Measurements from ENCODE around the gene KCND2.

KCND2 gene

GRCh38 chr7:120703585-120704240 lies 430.7 kb downstream of the KCND2 start:
- no peak for DNase-seq (ENCODE audit: low read depth)

GRCh38 chr7:120709252-120709971 lies 436.4 kb downstream of the KCND2 start:
- DNase-seq (ENCODE audit: low read depth), result no peak

GRCh38 chr7:120709972-120710320 lies 437.0 kb downstream of the KCND2 start:
- DNase-seq (ENCODE audit: low read depth), result no peak

- no peak for DNase-seq (ENCODE audit: low read depth)
Measured at GRCh38 chr7:120714945-120715344, 442.0 kb downstream of the KCND2 start.

- DNase-seq (ENCODE audit: low read depth), result no peak
Measured at GRCh38 chr7:120716307-120716706, 443.3 kb downstream of the KCND2 start.

GRCh38 chr7:120717166-120717565 lies 444.2 kb downstream of the KCND2 start:
- DNase-seq (ENCODE audit: low read depth), result no peak

- no peak for DNase-seq (ENCODE audit: low read depth)
Measured at GRCh38 chr7:120718361-120718760, 445.4 kb downstream of the KCND2 start.

- DNase-seq (ENCODE audit: low read depth), result no peak
Measured at GRCh38 chr7:120720317-120720716, 447.3 kb downstream of the KCND2 start.

GRCh38 chr7:120723465-120724385 lies 450.8 kb downstream of the KCND2 start:
- DNase-seq (ENCODE audit: low read depth), result no peak

GRCh38 chr7:120724448-120724847 lies 451.5 kb downstream of the KCND2 start:
- no peak for DNase-seq (ENCODE audit: low read depth)

GRCh38 chr7:120724955-120725354 lies 452.0 kb downstream of the KCND2 start:
- DNase-seq (ENCODE audit: low read depth), result no peak

- no peak for DNase-seq (ENCODE audit: low read depth)
Measured at GRCh38 chr7:120725376-120726039, 452.5 kb downstream of the KCND2 start.

- DNase-seq (ENCODE audit: low read depth), result no peak
Measured at GRCh38 chr7:120729245-120729644, 456.3 kb downstream of the KCND2 start.

- no peak for DNase-seq (ENCODE audit: low read depth)
Measured at GRCh38 chr7:120731271-120731670, 458.3 kb downstream of the KCND2 start.

- DNase-seq (ENCODE audit: low read depth), result no peak
Measured at GRCh38 chr7:120732256-120732655, 459.3 kb downstream of the KCND2 start.

GRCh38 chr7:120733143-120733542 lies 460.2 kb downstream of the KCND2 start:
- no peak for DNase-seq (ENCODE audit: low read depth)

- no peak for DNase-seq (ENCODE audit: low read depth)
Measured at GRCh38 chr7:120733835-120734234, 460.9 kb downstream of the KCND2 start.

GRCh38 chr7:120735791-120736190 lies 462.8 kb downstream of the KCND2 start:
- DNase-seq (ENCODE audit: low read depth), result no peak

GRCh38 chr7:120738816-120739215 lies 465.8 kb downstream of the KCND2 start:
- DNase-seq (ENCODE audit: low read depth), result no peak

- DNase-seq (ENCODE audit: low read depth), result no peak
Measured at GRCh38 chr7:120740348-120740747, 467.4 kb downstream of the KCND2 start.

GRCh38 chr7:120741371-120742042 lies 468.5 kb downstream of the KCND2 start:
- no peak for DNase-seq (ENCODE audit: low read depth)

- DNase-seq (ENCODE audit: low read depth), result no peak
Measured at GRCh38 chr7:120742372-120742771, 469.4 kb downstream of the KCND2 start.

Measured in activated T-helper 1 cell treated with Interleukin-2 at 50 U/mL for 16 hours (primary cell).